H9 (cell line): ENCODE data around the gene TET2. TPM values are rescaled to one million over a fixed set of nuclear protein-coding genes. Genes with fewer than 3 reads are reported as not detected.

Source experiments
- DNase-seq: peaks from one replicate; pipeline ENCODE4 v3.0.0-alpha.2; 2017
- H2AFZ ChIP-seq: one replicate; pipeline ENCODE4 v1.6.1; 2013; ENCODE audit warnings: mild to moderate bottlenecking, low read length, control low read depth, moderate library complexity
- H2AK5ac ChIP-seq: 2 replicates; pipeline ENCODE4 v1.6.1; 2013; ENCODE audit warnings: low read length, control low read depth, mixed read lengths; ENCODE audit not compliant: insufficient read length
- H2BK120ac ChIP-seq: one replicate; pipeline ENCODE4 v1.6.1; 2013; ENCODE audit warnings: low read depth, mild to moderate bottlenecking, low read length, control low read depth, inconsistent platforms; ENCODE audit not compliant: poor library complexity, severe bottlenecking
- H2BK12ac ChIP-seq: 2 replicates; pipeline ENCODE4 v1.6.1; 2013; ENCODE audit warnings: low read length, control low read depth, mixed read lengths, low read depth; ENCODE audit not compliant: insufficient read length
- H2BK15ac ChIP-seq: 2 replicates; pipeline ENCODE4 v1.6.1; 2013; ENCODE audit warnings: low read depth, low read length, control low read depth
- H2BK20ac ChIP-seq: one replicate; pipeline ENCODE4 v1.6.1; 2013; ENCODE audit warnings: low read depth, mild to moderate bottlenecking, low read length, control low read depth, inconsistent platforms; ENCODE audit not compliant: poor library complexity, severe bottlenecking
- H2BK5ac ChIP-seq: 2 replicates; pipeline ENCODE4 v1.6.1; 2013; ENCODE audit warnings: low read length, control low read depth, mixed read lengths; ENCODE audit not compliant: insufficient read length
- H3K14ac ChIP-seq: 2 replicates; pipeline ENCODE4 v1.6.1; 2013; ENCODE audit warnings: low read length, control low read depth; ENCODE audit not compliant: insufficient read depth
- H3K18ac ChIP-seq: 2 replicates; pipeline ENCODE4 v1.6.1; 2013; ENCODE audit warnings: low read depth, mild to moderate bottlenecking, mixed read lengths, low read length, control low read depth; ENCODE audit not compliant: insufficient read length
- H3K23ac ChIP-seq: 2 replicates; pipeline ENCODE4 v1.6.1; 2013; ENCODE audit warnings: low read length, control low read depth, mixed read lengths, low read depth; ENCODE audit not compliant: insufficient read length
- H3K23me2 ChIP-seq: 2 replicates; pipeline ENCODE4 v1.6.1; 2013; ENCODE audit warnings: low read depth, mild to moderate bottlenecking, mixed read lengths, low read length, control low read depth; ENCODE audit not compliant: insufficient read length, poor library complexity, severe bottlenecking
- H3K27ac ChIP-seq: 2 replicates; pipeline ENCODE4 v1.5.1; 2013; ENCODE audit warnings: low read length, control low read depth, mixed read lengths, low read depth; ENCODE audit not compliant: insufficient read length
- H3K27me3 ChIP-seq: 2 replicates; pipeline ENCODE4 v1.6.1; 2013; ENCODE audit warnings: low read length, control low read depth, inconsistent platforms; ENCODE audit not compliant: insufficient read depth
- H3K4ac ChIP-seq: 2 replicates; pipeline ENCODE4 v1.6.1; 2013; ENCODE audit warnings: low read depth, mild to moderate bottlenecking, control low read depth, inconsistent platforms, low read length, moderate library complexity
- H3K4me1 ChIP-seq: 2 replicates; pipeline ENCODE4 v1.6.1; 2013; ENCODE audit warnings: low read length, control low read depth, inconsistent platforms; ENCODE audit not compliant: insufficient read depth
- H3K4me2 ChIP-seq: 2 replicates; pipeline ENCODE4 v1.6.1; 2013; ENCODE audit warnings: low read length, control low read depth, mixed read lengths; ENCODE audit not compliant: insufficient read length, insufficient read depth
- H3K56ac ChIP-seq: 2 replicates; pipeline ENCODE4 v1.6.1; 2013; ENCODE audit warnings: low read depth, mild to moderate bottlenecking, mixed read lengths, low read length, control low read depth; ENCODE audit not compliant: insufficient read length
- H3K79me1 ChIP-seq: 2 replicates; pipeline ENCODE4 v1.6.1; 2013; ENCODE audit warnings: low read depth, mild to moderate bottlenecking, moderate library complexity, low read length, control low read depth, inconsistent platforms; ENCODE audit not compliant: insufficient read depth, poor library complexity, severe bottlenecking
- H3K79me2 ChIP-seq: 2 replicates; pipeline ENCODE4 v1.6.1; 2013; ENCODE audit warnings: low read length, control low read depth, inconsistent platforms; ENCODE audit not compliant: insufficient read depth
- H3K9ac ChIP-seq: 2 replicates; pipeline ENCODE4 v1.6.1; 2013; ENCODE audit warnings: low read length, control low read depth, mixed read lengths; ENCODE audit not compliant: insufficient read length; ENCODE audit errors: extremely low read depth
- H3K9me3 ChIP-seq: one replicate; pipeline ENCODE4 v1.6.1; 2013; ENCODE audit warnings: low read depth, low read length, inconsistent platforms; ENCODE audit not compliant: control insufficient read depth
- H3T11ph ChIP-seq: one replicate; pipeline ENCODE4 v1.6.1; 2013; ENCODE audit warnings: mild to moderate bottlenecking, low read length, control low read depth, inconsistent platforms
- H4K20me1 ChIP-seq: one replicate; pipeline ENCODE4 v1.6.1; 2013; ENCODE audit not compliant: control insufficient read depth, insufficient read length, insufficient read depth
- H4K5ac ChIP-seq: 2 replicates; pipeline ENCODE4 v1.6.1; 2013; ENCODE audit warnings: low read depth, mild to moderate bottlenecking, mixed read lengths, low read length, control low read depth; ENCODE audit not compliant: insufficient read length
- H4K8ac ChIP-seq: replicated peaks from 2 replicates; pipeline ENCODE4 v1.6.1; 2013; ENCODE audit warnings: low read length, control low read depth, mixed read lengths, low read depth; ENCODE audit not compliant: insufficient read length
- H4K91ac ChIP-seq: 2 replicates; pipeline ENCODE4 v1.6.1; 2013; ENCODE audit warnings: low read depth, mild to moderate bottlenecking, moderate library complexity, mixed read lengths, low read length, control low read depth; ENCODE audit not compliant: insufficient read length
- H3K27ac Mint-ChIP-seq, 3 experiments: 2 replicates in 2 of 3; 3 replicates in 1 of 3; pipeline ENCODE4 v1.8.0; 2020 to 2021; ENCODE audit warnings: mixed read lengths in 3 of 3, mild to moderate bottlenecking in 1 of 3, moderate library complexity in 1 of 3
- H3K27me3 Mint-ChIP-seq: 2 replicates; pipeline ENCODE4 v1.8.0; 2021; ENCODE audit warnings: low read depth, mild to moderate bottlenecking, moderate library complexity, mixed read lengths
- H3K36me3 Mint-ChIP-seq, 3 experiments: 2 replicates in 2 of 3; 3 replicates in 1 of 3; pipeline ENCODE4 v1.8.0; 2020 to 2021; ENCODE audit warnings: low read depth in 3 of 3, mixed read lengths in 3 of 3; ENCODE audit not compliant: insufficient read depth in 1 of 3
- H3K4me1 Mint-ChIP-seq, 2 experiments: 2 replicates each; pipeline ENCODE4 v1.8.0; 2020; ENCODE audit warnings: mixed read lengths in 2 of 2
- H3K4me3 Mint-ChIP-seq, 2 experiments: 2 replicates in 1 of 2; 3 replicates in 1 of 2; pipeline ENCODE4 v1.8.0; 2020 to 2021; ENCODE audit warnings: mild to moderate bottlenecking in 2 of 2, mixed read lengths in 2 of 2, moderate library complexity in 1 of 2
- H3K9me3 Mint-ChIP-seq, 2 experiments: 2 replicates in 1 of 2; 3 replicates in 1 of 2; pipeline ENCODE4 v1.8.0; 2020; ENCODE audit warnings: mild to moderate bottlenecking in 2 of 2, mixed read lengths in 2 of 2, moderate library complexity in 1 of 2
- CTCF ChIP-seq: fragments of 200-600 bp; sonication (generic); conservative IDR thresholded peaks from 3 replicates; pipeline ENCODE4 v1.8.0; 2021; ENCODE audit warnings: antibody characterized with exemption, mild to moderate bottlenecking
- WGBS: extraction: QIAGEN DNeasy Blood & Tissue Kit; methylation state at CpG from one replicate; pipeline ENCODE4 v1.1.7; 2013; ENCODE audit warnings: missing lambda C conversion rate, low lambda C conversion rate, mixed read lengths; ENCODE audit not compliant: insufficient read length; ENCODE audit errors: extremely low coverage; 5-methylcytosine and 5-hydroxymethylcytosine counted together
- total RNA-seq: library from RNA; stranded (reverse); gene quantifications from 2 replicates; pipeline ENCODE4 v1.2.1, GENCODE V29; 2021

The TET2 gene
- total RNA-seq, 1 experiment from 2014 or later, result 3.1 TPM

- H3T11ph ChIP-seq, result no peak overlapping the region
- no peaks in the 10 kb centered on the region for H3K9me3 Mint-ChIP-seq
- TF ChIP-seq CTCF, result no peak
- H3K9me3 ChIP-seq, result no peaks in the 10 kb centered on the region
- no peak overlapping the region for H3K18ac ChIP-seq
- no peaks in the 10 kb centered on the region for H3K27me3 ChIP-seq
- H4K8ac ChIP-seq, result no peak overlapping the region
- H3K23me2 ChIP-seq, result no peaks in the 10 kb centered on the region
- H3K27ac Mint-ChIP-seq, result no peak overlapping the region
- H3K4me1 ChIP-seq, result no peaks in the 10 kb centered on the region
- H3K4me1 Mint-ChIP-seq, result no peaks in the 10 kb centered on the region
- no CpG with 5 or more reads among the region's 4 CpGs for WGBS
- no peaks in the 10 kb centered on the region for H3K27me3 Mint-ChIP-seq
- no peak overlapping the region for H2BK12ac ChIP-seq
- DNase-seq, result no peak
- H4K91ac ChIP-seq, result no peak overlapping the region
- no peaks in the 10 kb centered on the region for H4K20me1 ChIP-seq
- H3K4me2 ChIP-seq, result no peak overlapping the region
- no peak overlapping the region for H3K9ac ChIP-seq
- H2BK120ac ChIP-seq, result no peak overlapping the region
- no peak overlapping the region for H3K14ac ChIP-seq
- no peak overlapping the region for H4K5ac ChIP-seq
- no peak overlapping the region for H3K27ac ChIP-seq
- no peak overlapping the region for H2BK20ac ChIP-seq
- no peaks in the 10 kb centered on the region for H3K36me3 Mint-ChIP-seq
- H3K56ac ChIP-seq, result no peak overlapping the region
- no peaks in the 10 kb centered on the region for H3K79me1 ChIP-seq
- H3K4me3 Mint-ChIP-seq, result no peak overlapping the region
- H2AFZ ChIP-seq, result no peak overlapping the region
- H3K23ac ChIP-seq, result no peak overlapping the region
- H3K4ac ChIP-seq, result no peak overlapping the region
- no peak overlapping the region for H2AK5ac ChIP-seq
- H3K79me2 ChIP-seq, result no peaks in the 10 kb centered on the region
- no peak overlapping the region for H2BK5ac ChIP-seq
- H2BK15ac ChIP-seq, result no peak overlapping the region
Observed at GRCh38 chr4:105170711-105171110, 24.0 kb downstream of the TET2 start.
